Esophagus squamous epithelium (tissue), 4 donors: ENCODE results near the gene MAN1C1.

Experiments used
- POLR2A ChIP-seq, 4 donors: fragments of 450-650 bp; IDR thresholded peaks; one replicate each; pipeline ENCODE4 v1.6.1; 2017; ENCODE audit warnings: antibody characterized with exemption in 4 of 4, mild to moderate bottlenecking in 4 of 4, moderate library complexity in 3 of 4
- TF ChIP-seq, protein P1 (sequence below), 6 experiments: fragments of 450-650 bp in 4 of 6; fragments of 200-600 bp in 2 of 6; sonication (generic) in 2 of 6; IDR thresholded peaks; one replicate each; pipeline ENCODE4 v1.5.1; 2016 to 2019; ENCODE audit warnings: antibody characterized with exemption in 6 of 6, mild to moderate bottlenecking in 4 of 6, moderate library complexity in 4 of 6

DNA sequence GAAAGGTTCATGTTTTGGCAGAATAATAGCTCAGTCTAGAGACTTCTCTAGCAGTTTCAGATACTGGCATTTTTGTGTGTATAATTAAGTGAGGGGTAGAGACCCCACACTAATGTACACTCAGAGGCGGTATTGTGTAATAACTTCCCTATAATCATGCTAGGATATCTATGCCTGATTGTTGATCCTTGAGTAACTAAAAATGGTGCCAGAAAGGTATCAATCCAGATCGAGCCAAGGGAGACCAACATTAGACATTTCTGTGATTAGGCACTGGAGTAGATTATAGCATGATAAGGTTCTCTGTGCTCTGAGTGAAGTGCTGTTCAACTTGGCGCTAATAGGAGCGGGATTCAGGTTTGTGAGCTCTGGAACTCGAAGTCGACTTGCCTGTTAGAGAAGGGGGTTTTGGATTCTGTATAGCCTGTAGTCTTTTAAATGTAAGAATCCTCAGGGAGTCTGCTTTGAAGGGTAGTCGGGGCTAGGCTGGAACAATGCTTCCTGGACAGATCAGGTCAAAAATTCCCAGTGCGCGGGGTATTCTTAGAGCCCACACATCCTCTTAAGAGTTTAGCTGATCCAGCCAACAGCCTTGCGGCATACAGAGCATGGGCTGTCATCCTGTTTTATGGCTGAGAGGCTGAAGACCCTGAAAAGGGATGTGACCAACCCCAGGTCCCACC, 24.2 kb downstream of the MAN1C1 start:
- TF ChIP-seq, protein P1, sequence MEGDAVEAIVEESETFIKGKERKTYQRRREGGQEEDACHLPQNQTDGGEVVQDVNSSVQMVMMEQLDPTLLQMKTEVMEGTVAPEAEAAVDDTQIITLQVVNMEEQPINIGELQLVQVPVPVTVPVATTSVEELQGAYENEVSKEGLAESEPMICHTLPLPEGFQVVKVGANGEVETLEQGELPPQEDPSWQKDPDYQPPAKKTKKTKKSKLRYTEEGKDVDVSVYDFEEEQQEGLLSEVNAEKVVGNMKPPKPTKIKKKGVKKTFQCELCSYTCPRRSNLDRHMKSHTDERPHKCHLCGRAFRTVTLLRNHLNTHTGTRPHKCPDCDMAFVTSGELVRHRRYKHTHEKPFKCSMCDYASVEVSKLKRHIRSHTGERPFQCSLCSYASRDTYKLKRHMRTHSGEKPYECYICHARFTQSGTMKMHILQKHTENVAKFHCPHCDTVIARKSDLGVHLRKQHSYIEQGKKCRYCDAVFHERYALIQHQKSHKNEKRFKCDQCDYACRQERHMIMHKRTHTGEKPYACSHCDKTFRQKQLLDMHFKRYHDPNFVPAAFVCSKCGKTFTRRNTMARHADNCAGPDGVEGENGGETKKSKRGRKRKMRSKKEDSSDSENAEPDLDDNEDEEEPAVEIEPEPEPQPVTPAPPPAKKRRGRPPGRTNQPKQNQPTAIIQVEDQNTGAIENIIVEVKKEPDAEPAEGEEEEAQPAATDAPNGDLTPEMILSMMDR (IDR thresholded peaks at IDR 0.05): no peak
- TF ChIP-seq POLR2A (IDR thresholded peaks at IDR 0.05): no peak
